ENCODE data around the gene PLOD2.

GRCh38 chr3:146130881-146131371 lies 30.1 kb downstream of the PLOD2 start:
- no peak for TF ChIP-seq OVOL2 (CRISPR knock-in tag; IDR thresholded peaks at IDR 0.05; ENCODE audit: borderline replicate concordance)
- TF ChIP-seq CTCF (IDR thresholded peaks at IDR 0.05), result no peak
- no peak for TF ChIP-seq SMAD3 (CRISPR knock-in tag; IDR thresholded peaks at IDR 0.05; ENCODE audit: borderline replicate concordance)
- TF ChIP-seq ZNF396 (CRISPR knock-in tag; IDR thresholded peaks at IDR 0.05; ENCODE audit: borderline replicate concordance), result no peak
- TF ChIP-seq JUN (CRISPR knock-in tag; IDR thresholded peaks at IDR 0.05), result no peak
- TF ChIP-seq TEAD4 (CRISPR knock-in tag; IDR thresholded peaks at IDR 0.05), result no peak
- no peak for TF ChIP-seq USF1 (CRISPR knock-in tag; IDR thresholded peaks at IDR 0.05)
- no peak for TF ChIP-seq E2F4 (CRISPR knock-in tag; IDR thresholded peaks at IDR 0.05; ENCODE audit: borderline replicate concordance, low read depth)
- TF ChIP-seq, protein P1, sequence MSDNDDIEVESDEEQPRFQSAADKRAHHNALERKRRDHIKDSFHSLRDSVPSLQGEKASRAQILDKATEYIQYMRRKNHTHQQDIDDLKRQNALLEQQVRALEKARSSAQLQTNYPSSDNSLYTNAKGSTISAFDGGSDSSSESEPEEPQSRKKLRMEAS (CRISPR knock-in tag; IDR thresholded peaks at IDR 0.05), result no peak
- no peak for TF ChIP-seq CREB1 (CRISPR knock-in tag; IDR thresholded peaks at IDR 0.05)
- TF ChIP-seq GABPB1 (CRISPR knock-in tag; IDR thresholded peaks at IDR 0.05), result no peak
- TF ChIP-seq IRF2 (CRISPR knock-in tag; IDR thresholded peaks at IDR 0.05; ENCODE audit: borderline replicate concordance, low read depth), result no peak
- TF ChIP-seq AFF4 (CRISPR knock-in tag; IDR thresholded peaks at IDR 0.05; ENCODE audit: borderline replicate concordance), result no peak
- TF ChIP-seq ZNF138 (CRISPR knock-in tag; conservative IDR thresholded peaks at IDR 0.05), result no peak
